Testis (tissue), 2 donors: ENCODE data around the gene ARMC6.

Source experiments
- CTCF ChIP-seq, 3 experiments: fragments of 450-650 bp in 2 of 3; fragments of 200-600 bp in 1 of 3; sonication (generic) in 1 of 3; IDR thresholded peaks; one replicate each; pipeline ENCODE4 v1.5.1; 2016 to 2019; ENCODE audit warnings: antibody characterized with exemption in 3 of 3, mild to moderate bottlenecking in 2 of 3, moderate library complexity in 1 of 3
- POLR2A ChIP-seq: fragments of 450-650 bp; IDR thresholded peaks from one replicate; pipeline ENCODE4 v1.6.1; 2017; ENCODE audit warnings: antibody characterized with exemption, mild to moderate bottlenecking, moderate library complexity

DNA sequence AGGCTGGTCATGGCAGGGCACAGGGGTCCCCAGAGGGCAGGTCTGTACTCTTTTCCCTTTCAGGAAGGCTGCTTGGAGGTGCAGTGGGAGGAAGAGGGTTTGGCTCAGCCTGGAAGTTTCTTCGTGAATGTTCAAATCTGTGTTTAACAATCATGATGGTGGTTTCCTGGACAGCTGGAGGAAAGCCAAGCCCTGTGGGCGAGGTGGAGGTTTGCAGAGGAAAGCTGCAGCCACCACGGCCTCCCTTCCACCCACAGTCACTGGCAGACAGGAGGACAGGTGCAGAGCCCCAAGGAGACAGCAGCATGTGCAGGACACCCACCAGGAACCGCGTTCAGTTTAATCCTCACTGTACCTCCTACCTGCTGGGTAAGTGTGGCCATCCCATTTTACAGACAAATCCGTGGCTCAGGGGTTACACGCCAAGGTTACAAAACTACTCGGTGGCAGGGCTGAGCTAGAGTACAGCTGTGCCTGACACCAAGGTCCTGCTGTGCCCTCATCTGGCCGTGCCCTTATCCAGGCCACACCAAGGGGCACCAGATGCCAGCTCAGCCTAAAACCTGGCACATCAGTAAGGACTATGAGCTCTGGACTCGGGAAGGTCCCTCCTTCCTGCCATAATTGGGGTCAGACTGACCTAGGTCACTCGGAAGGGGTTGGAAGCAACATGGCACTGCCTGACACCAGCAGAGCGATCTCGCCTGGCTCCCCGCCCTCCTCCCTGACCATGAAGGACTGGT lies 34.2 kb upstream of the ARMC6 start:
- TF ChIP-seq CTCF (IDR thresholded peaks at IDR 0.05) (no peak), POLR2A (no peak)
